SK-N-SH (cell line): ENCODE data around the gene SIX2.

Experiments
- CHD2 ChIP-seq: fragments of 150-350 bp; IDR thresholded peaks from 2 replicates; pipeline ENCODE4 v1.6.1; 2018; ENCODE audit warnings: low read length; ENCODE audit not compliant: partially characterized antibody
- CTCF ChIP-seq: fragments of 200-600 bp; sonication (generic); IDR thresholded peaks from 2 replicates; pipeline ENCODE4 v1.6.1; 2017; ENCODE audit warnings: antibody characterized with exemption, mild to moderate bottlenecking, moderate library complexity
- EP300 ChIP-seq, 2 experiments: IDR thresholded peaks; 2 replicates each; pipeline versions ENCODE4 v1.4.0 to v1.6.1; 2012; ENCODE audit warnings: borderline replicate concordance in 1 of 2, low read depth in 1 of 2, low read length in 1 of 2
- EZH2phosphoT487 ChIP-seq: fragments of 200-600 bp; sonication (generic); IDR thresholded peaks from 2 replicates; pipeline ENCODE4 v1.6.1; 2017; ENCODE audit warnings: low read depth, mixed run types, mild to moderate bottlenecking, antibody characterized with exemption, moderate library complexity, borderline replicate concordance
- GABPA ChIP-seq: IDR thresholded peaks from 2 replicates; pipeline ENCODE4 v1.4.0; 2012; ENCODE audit warnings: low read depth, mild to moderate bottlenecking
- GATA2 ChIP-seq: sonication (generic); formaldehyde crosslinking; IDR thresholded peaks from 2 replicates; pipeline ENCODE4 v1.5.0; 2020; ENCODE audit warnings: mild to moderate bottlenecking, missing genetic modification reagents
- JUND ChIP-seq: IDR thresholded peaks from 2 replicates; pipeline ENCODE4 v1.4.0; 2012
- NRF1 ChIP-seq: IDR thresholded peaks from 2 replicates; pipeline ENCODE4 v1.6.1; 2012; ENCODE audit warnings: low read depth, mild to moderate bottlenecking, low read length
- PBX3 ChIP-seq: IDR thresholded peaks from 2 replicates; pipeline ENCODE4; 2012
- TAF1 ChIP-seq: IDR thresholded peaks from 2 replicates; pipeline ENCODE4 v1.6.1; 2012; ENCODE audit warnings: low read depth, mild to moderate bottlenecking, low read length, moderate library complexity, borderline replicate concordance
- TCF12 ChIP-seq: IDR thresholded peaks from 2 replicates; pipeline ENCODE4 v1.4.0; 2012
- TEAD4 ChIP-seq: IDR thresholded peaks from 2 replicates; pipeline ENCODE4 v1.4.0; 2012; ENCODE audit warnings: mild to moderate bottlenecking, borderline replicate concordance; ENCODE audit not compliant: insufficient read depth
- USF2 ChIP-seq: fragments of 150-350 bp; IDR thresholded peaks from 2 replicates; pipeline ENCODE4 v1.6.1; 2017; ENCODE audit warnings: antibody characterized with exemption, low read length, low read depth, borderline replicate concordance
- ZBTB33 ChIP-seq: IDR thresholded peaks from 2 replicates; pipeline ENCODE4 v1.4.0; 2012; ENCODE audit warnings: low read depth, borderline replicate concordance

GRCh38 chr2:45014016-45014702, 4.9 kb upstream of the SIX2 start:
- TF ChIP-seq NRF1 = no peak
- no peak for TF ChIP-seq ZBTB33
- TF ChIP-seq EZH2phosphoT487 = no peak
- TF ChIP-seq CTCF = peak; percentile 72
- no peak for TF ChIP-seq USF2
- no peak; the same call in 1 of the 2 replicates for TF ChIP-seq TAF1
- TF ChIP-seq TCF12 = no peak
- no peak for TF ChIP-seq CHD2
- no peak for TF ChIP-seq EP300 (IDR thresholded peaks at IDR 0.05; ENCODE audit: borderline replicate concordance in 1 of 2, low read depth in 1 of 2, low read length in 1 of 2)
- TF ChIP-seq GABPA = no peak
- no peak for TF ChIP-seq PBX3
- no peak for TF ChIP-seq TEAD4
- no peak; the same call in 1 of the 2 replicates for TF ChIP-seq GATA2
- TF ChIP-seq JUND = no peak
